Measurements from ENCODE around the gene DRGX. TPM values are rescaled to one million over a fixed set of nuclear protein-coding genes. Genes with fewer than 3 reads are reported as not detected.

Gene DRGX
- total and polyA plus RNA-seq, 2 experiments from 2014 or later = not detected

DNA sequence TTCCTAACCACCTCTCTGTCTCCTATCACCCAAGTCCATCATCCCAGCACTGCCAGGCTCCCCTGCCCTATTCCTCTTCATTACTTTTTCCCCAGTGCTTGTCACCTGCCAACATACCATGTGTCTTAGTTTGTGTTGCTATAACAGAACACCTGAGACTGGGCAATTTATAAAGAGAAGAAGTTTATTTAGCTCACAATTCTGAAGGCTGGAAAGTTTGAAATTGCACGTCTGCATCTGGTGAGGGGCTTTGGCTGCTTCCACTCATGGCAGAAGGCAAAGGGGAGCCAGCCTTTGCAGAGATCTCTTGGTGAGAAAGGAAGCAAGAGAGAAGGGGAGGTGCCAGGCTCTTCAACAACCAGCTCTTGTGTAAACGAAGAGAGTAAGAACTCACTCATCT is 47.3 kb downstream of the DRGX start:
- Histone ChIP-seq H3K79me2 (no peaks in the 10 kb centered on the region), H3K27me3 (no peaks in the 10 kb centered on the region), H3K27ac (no peak overlapping the region), H3K4me2 (no peak overlapping the region), H4K20me1 (ENCODE audit: insufficient read depth, poor library complexity, severe bottlenecking) (no peaks in the 10 kb centered on the region), H3K9me3 (ENCODE audit: low read depth) (no peaks in the 10 kb centered on the region), H3K4me1 (ENCODE audit: insufficient read depth) (no peaks in the 10 kb centered on the region), H3K9me2 (replicated peaks; ENCODE audit: insufficient read depth) (no peaks in the 10 kb centered on the region), H3K4me3 (no peak overlapping the region), H3K36me3 (replicated peaks; ENCODE audit: insufficient read depth, low read depth) (no peaks in the 10 kb centered on the region), H2AFZ (no peak overlapping the region)
- 72% methylated on average over 2 of the region's 2 CpGs for WGBS (ENCODE audit: low lambda C conversion rate, missing lambda C conversion rate)
- no peak for DNase-seq (ENCODE audit: low spot score)
- no peak for TF ChIP-seq EZH2 (IDR thresholded peaks at IDR 0.05; ENCODE audit: borderline replicate concordance)
- no peak for TF ChIP-seq CTCF (IDR thresholded peaks at IDR 0.05; ENCODE audit: poor library complexity)
- no peak for TF ChIP-seq EZH2phosphoT487 (IDR thresholded peaks at IDR 0.05; ENCODE audit: low read depth, severe bottlenecking, unreplicated experiment)

- Histone ChIP-seq H3K27me3 (no peaks in the 10 kb centered on the region), H3K36me3 (replicated peaks; ENCODE audit: insufficient read depth, low read depth) (no peaks in the 10 kb centered on the region), H3K9me3 (ENCODE audit: low read depth) (no peaks in the 10 kb centered on the region), H3K4me2 (no peak overlapping the region), H3K4me1 (ENCODE audit: insufficient read depth) (no peaks in the 10 kb centered on the region), H2AFZ (no peak overlapping the region), H3K27ac (no peak overlapping the region), H3K4me3 (no peak overlapping the region), H3K79me2 (no peaks in the 10 kb centered on the region), H4K20me1 (ENCODE audit: insufficient read depth, poor library complexity, severe bottlenecking) (no peaks in the 10 kb centered on the region), H3K9me2 (replicated peaks; ENCODE audit: insufficient read depth) (no peaks in the 10 kb centered on the region)
- no peak for DNase-seq (ENCODE audit: low spot score)
- WGBS (ENCODE audit: low lambda C conversion rate, missing lambda C conversion rate) = 83% methylated on average over 3 of the region's 3 CpGs
- TF ChIP-seq EZH2phosphoT487 (IDR thresholded peaks at IDR 0.05; ENCODE audit: low read depth, severe bottlenecking, unreplicated experiment) = no peak
- no peak for TF ChIP-seq CTCF (IDR thresholded peaks at IDR 0.05; ENCODE audit: poor library complexity)
- no peak for TF ChIP-seq EZH2 (IDR thresholded peaks at IDR 0.05; ENCODE audit: borderline replicate concordance)
Observed at GRCh38 chr10:49347827-49348226, 48.1 kb downstream of the DRGX start.

- WGBS (ENCODE audit: low lambda C conversion rate, missing lambda C conversion rate) = 93% methylated on average over 4 of the region's 4 CpGs
- DNase-seq (ENCODE audit: low spot score) = no peak
- Histone ChIP-seq H3K36me3 (replicated peaks; ENCODE audit: insufficient read depth, low read depth) (no peaks in the 10 kb centered on the region), H3K4me1 (ENCODE audit: insufficient read depth) (no peaks in the 10 kb centered on the region), H2AFZ (no peak overlapping the region), H3K9me2 (replicated peaks; ENCODE audit: insufficient read depth) (no peaks in the 10 kb centered on the region), H3K4me2 (no peak overlapping the region), H3K4me3 (no peak overlapping the region), H3K79me2 (no peaks in the 10 kb centered on the region), H3K27ac (no peak overlapping the region), H4K20me1 (ENCODE audit: insufficient read depth, poor library complexity, severe bottlenecking) (no peaks in the 10 kb centered on the region), H3K9me3 (ENCODE audit: low read depth) (no peaks in the 10 kb centered on the region), H3K27me3 (no peaks in the 10 kb centered on the region)
- no peak for TF ChIP-seq EZH2 (IDR thresholded peaks at IDR 0.05; ENCODE audit: borderline replicate concordance)
- no peak for TF ChIP-seq CTCF (IDR thresholded peaks at IDR 0.05; ENCODE audit: poor library complexity)
- TF ChIP-seq EZH2phosphoT487 (IDR thresholded peaks at IDR 0.05; ENCODE audit: low read depth, severe bottlenecking, unreplicated experiment) = no peak
Observed at GRCh38 chr10:49347342-49347741, 48.5 kb downstream of the DRGX start.

DNA sequence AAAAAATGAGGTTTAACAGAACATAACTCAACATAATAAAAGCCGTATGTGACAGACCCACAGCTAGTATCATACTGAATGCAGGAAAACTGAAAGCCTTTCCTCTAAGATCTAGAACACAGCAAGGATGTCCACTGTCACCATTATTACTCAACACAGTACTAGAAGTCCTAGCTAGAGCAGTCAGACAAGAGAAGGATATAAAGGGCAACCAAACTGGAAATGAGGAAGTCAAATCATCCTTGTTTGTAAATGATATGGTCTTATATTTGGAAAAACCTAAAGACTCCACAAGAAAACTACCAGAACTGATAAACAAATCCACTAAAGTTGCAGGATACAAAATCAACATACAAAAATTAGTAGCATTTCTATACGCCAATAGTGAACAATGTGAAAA is 51.0 kb downstream of the DRGX start:
- TF ChIP-seq EZH2 (IDR thresholded peaks at IDR 0.05; ENCODE audit: borderline replicate concordance) = no peak
- no peak for TF ChIP-seq CTCF (IDR thresholded peaks at IDR 0.05; ENCODE audit: poor library complexity)
- no peak for TF ChIP-seq EZH2phosphoT487 (IDR thresholded peaks at IDR 0.05; ENCODE audit: low read depth, severe bottlenecking, unreplicated experiment)
- H3K27me3 ChIP-seq = no peaks in the 10 kb centered on the region
- WGBS (ENCODE audit: low lambda C conversion rate, missing lambda C conversion rate) = 94% methylated on average over 2 of the region's 2 CpGs

More for the DNA sequence above, 51.0 kb downstream of the DRGX start:
- Histone ChIP-seq H2AFZ (no peak overlapping the region), H3K79me2 (no peaks in the 10 kb centered on the region), H4K20me1 (ENCODE audit: insufficient read depth, poor library complexity, severe bottlenecking) (no peaks in the 10 kb centered on the region), H3K4me1 (ENCODE audit: insufficient read depth) (no peaks in the 10 kb centered on the region), H3K27ac (no peak overlapping the region), H3K4me3 (no peak overlapping the region), H3K4me2 (no peak overlapping the region), H3K9me2 (replicated peaks; ENCODE audit: insufficient read depth) (no peaks in the 10 kb centered on the region), H3K9me3 (ENCODE audit: low read depth) (no peaks in the 10 kb centered on the region), H3K36me3 (replicated peaks; ENCODE audit: insufficient read depth, low read depth) (no peaks in the 10 kb centered on the region)
- no peak for DNase-seq (ENCODE audit: low spot score)
